PC-9 (cell line): ENCODE data around the gene PIAS1. TPM values are rescaled to one million over a fixed set of nuclear protein-coding genes. Genes with fewer than 3 reads are reported as not detected.

Source experiments
- BruUV-seq: library from RNA; stranded (reverse); fragments of 400-500 nt; replicated peaks from 2 replicates; lab custom pipeline; 2021; lab: Mats Ljungman, UMichigan
- CTCF ChIA-PET: fragments of 300-600 bp; sonication (Branson Sonifier 250); formaldehyde crosslinking; loops from one replicate; lab custom pipeline; 2022; ENCODE audit warnings: antibody characterized with exemption; lab: Charles Lee
- POLR2A ChIA-PET: fragments of 300-600 bp; sonication (Branson Sonifier 250); formaldehyde crosslinking; loops from one replicate; lab custom pipeline; 2022; ENCODE audit warnings: antibody characterized with exemption; ENCODE audit not compliant: unreplicated experiment; lab: Charles Lee
- DNase-seq, 2 experiments: peaks; one replicate each; pipeline versions ENCODE4 v3.0.0 to v3.0.0-alpha.2; 2015 to 2022; ENCODE audit warnings: mixed read lengths in 1 of 2
- H2AFZ ChIP-seq: fragments of 200-600 bp; sonication (generic); 2 replicates; pipeline ENCODE4 v1.8.1; 2017; ENCODE audit warnings: antibody characterized with exemption
- H3F3A ChIP-seq: fragments of 200-600 bp; sonication (generic); 2 replicates; pipeline ENCODE4 v1.8.1; 2017; ENCODE audit warnings: antibody characterized with exemption, mild to moderate bottlenecking, low read depth; ENCODE audit not compliant: insufficient read depth
- H3K27ac ChIP-seq: fragments of 200-600 bp; sonication (generic); 2 replicates; pipeline ENCODE4 v1.6.1; 2016; ENCODE audit warnings: mixed run types
- H3K27me3 ChIP-seq: fragments of 200-600 bp; sonication (generic); 2 replicates; pipeline ENCODE4 v1.6.1; 2016; ENCODE audit warnings: low read depth, mixed run types; ENCODE audit not compliant: insufficient read depth
- H3K36me3 ChIP-seq: fragments of 200-600 bp; sonication (generic); 2 replicates; pipeline ENCODE4 v1.6.1; 2016; ENCODE audit warnings: low read depth, mixed run types
- H3K4me1 ChIP-seq: fragments of 200-600 bp; sonication (generic); replicated peaks from 2 replicates; pipeline ENCODE4 v1.6.1; 2016; ENCODE audit warnings: mixed run types; ENCODE audit not compliant: insufficient read depth
- H3K4me2 ChIP-seq: fragments of 200-600 bp; sonication (generic); 2 replicates; pipeline ENCODE4 v1.6.1; 2017; ENCODE audit warnings: mixed run types
- H3K4me3 ChIP-seq: fragments of 200-600 bp; sonication (generic); 2 replicates; pipeline ENCODE4 v1.6.1; 2016; ENCODE audit warnings: mixed run types
- H3K79me2 ChIP-seq: fragments of 200-600 bp; sonication (generic); 2 replicates; pipeline ENCODE4 v1.6.1; 2017; ENCODE audit warnings: low read depth, mixed run types
- H3K9me2 ChIP-seq: fragments of 200-600 bp; sonication (generic); 2 replicates; pipeline ENCODE4 v1.8.1; 2017; ENCODE audit warnings: mild to moderate bottlenecking; ENCODE audit not compliant: insufficient read depth
- H3K9me3 ChIP-seq: fragments of 200-600 bp; sonication (generic); 2 replicates; pipeline ENCODE4 v1.8.1; 2016; ENCODE audit warnings: low read depth; ENCODE audit not compliant: insufficient read depth
- H4K20me1 ChIP-seq: fragments of 200-600 bp; sonication (generic); 2 replicates; pipeline ENCODE4 v1.8.1; 2017; ENCODE audit not compliant: insufficient read depth
- CTCF ChIP-seq: fragments of 200-600 bp; sonication (generic); conservative IDR thresholded peaks from 2 replicates; pipeline ENCODE4 v1.6.1; 2017; ENCODE audit warnings: mixed run types, antibody characterized with exemption, mild to moderate bottlenecking, moderate library complexity
- EZH2 ChIP-seq: fragments of 200-600 bp; sonication (generic); IDR thresholded peaks from 2 replicates; pipeline ENCODE4 v1.8.0; 2017; ENCODE audit warnings: antibody characterized with exemption, low read depth
- intact Hi-C: fragments of 100-400 bp; cut with micrococcal nuclease; formaldehyde crosslinking; loops from one replicate; pipeline ENCODE4 v1.10.0; 2022; ENCODE audit not compliant: unreplicated experiment
- total RNA-seq: library from RNA; stranded (reverse); gene quantifications from 2 replicates; pipeline ENCODE4 v1.2.3, GENCODE V29; 2021

PIAS1 gene
- total RNA-seq, 1 experiment from 2014 or later: 42.5 TPM

DNA sequence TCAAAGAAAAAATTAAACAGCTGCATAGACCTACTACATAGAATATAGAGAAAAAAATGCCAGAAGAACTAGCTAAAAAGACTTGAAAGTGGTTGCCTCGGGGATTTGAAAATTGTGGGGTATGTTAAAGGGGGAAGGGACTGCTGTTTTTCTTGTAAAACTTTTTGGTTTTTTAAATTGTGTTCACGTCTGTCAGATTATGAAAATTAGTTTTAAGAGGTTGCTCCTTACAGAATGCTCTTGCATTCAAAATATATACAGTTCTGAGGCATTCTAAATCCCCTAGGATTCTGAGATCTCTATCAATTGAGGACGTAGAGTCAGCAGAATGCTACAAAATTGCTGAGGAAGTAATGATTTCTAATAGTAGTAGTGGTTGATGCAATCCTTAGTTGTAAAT lies 28.6 kb downstream of the PIAS1 start:
- no TSS peak for BruUV-seq
- H3K9me2 ChIP-seq: no peaks in the 10 kb centered on the region
- intact Hi-C loops: no loop called here
- no peaks in the 10 kb centered on the region for H3K36me3 ChIP-seq
- TF ChIP-seq EZH2: no peak
- no peak for TF ChIP-seq CTCF
- H3K27ac ChIP-seq: no peak overlapping the region
- ChIA-PET POLR2A (no interaction called here), CTCF (interaction anchor here (0.6 kb wide), 1 partner anchor 674 kb away, joined by 4 read pairs; no protein-coding TSS in a partner anchor)
- no peak overlapping the region for H3K4me2 ChIP-seq
- no peaks in the 10 kb centered on the region for H3K9me3 ChIP-seq
- no peaks in the 10 kb centered on the region for H3K4me1 ChIP-seq
- no peak overlapping the region for H3K4me3 ChIP-seq
- no peaks in the 10 kb centered on the region for H3F3A ChIP-seq
- DNase-seq: no peak
- H2AFZ ChIP-seq: no peak overlapping the region
- peaks cover 5% of the 10 kb centered on the region for H4K20me1 ChIP-seq
- H3K79me2 ChIP-seq: peaks cover 68% of the 10 kb centered on the region
- no peaks in the 10 kb centered on the region for H3K27me3 ChIP-seq

DNA sequence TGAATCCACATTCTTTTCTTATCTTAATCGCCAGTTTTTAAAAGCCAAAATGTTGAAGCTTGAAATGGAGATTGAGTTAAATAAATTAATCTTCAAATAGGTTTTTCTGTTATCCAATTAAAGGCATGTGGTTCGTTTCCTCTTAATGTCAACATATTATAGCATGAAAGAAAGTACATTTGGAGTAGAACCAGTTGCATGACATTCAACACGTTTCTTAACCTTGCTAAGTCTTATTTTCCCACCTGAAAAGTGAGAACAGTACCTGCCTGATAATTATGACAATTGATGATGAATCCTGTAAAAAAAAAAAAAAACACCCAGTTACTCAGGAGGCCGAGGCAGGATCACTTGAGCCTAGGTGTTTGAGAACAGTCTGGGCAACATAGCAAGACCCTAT lies 29.3 kb downstream of the PIAS1 start:
- Histone ChIP-seq H3K4me1 (no peaks in the 10 kb centered on the region), H4K20me1 (peaks cover under 1% of the 10 kb centered on the region), H3K4me2 (no peak overlapping the region), H3K79me2 (peaks cover 61% of the 10 kb centered on the region), H3F3A (no peaks in the 10 kb centered on the region), H3K9me3 (no peaks in the 10 kb centered on the region), H3K27me3 (no peaks in the 10 kb centered on the region), H2AFZ (no peak overlapping the region), H3K27ac (no peak overlapping the region), H3K36me3 (0 out of 2 replicates have a peak, but pooled peaks cover 3% of the 10 kb centered on the region), H3K4me3 (no peak overlapping the region), H3K9me2 (no peaks in the 10 kb centered on the region)
- ChIA-PET CTCF (interaction anchor here (0.6 kb wide), 2 partner anchors 674 to 1305 kb away, joined by 3 to 4 read pairs; no protein-coding TSS in a partner anchor), POLR2A (no interaction called here)
- intact Hi-C loops: no loop called here
- no TSS peak for BruUV-seq
- no peak for DNase-seq
- TF ChIP-seq CTCF (no peak), EZH2 (no peak)

DNA sequence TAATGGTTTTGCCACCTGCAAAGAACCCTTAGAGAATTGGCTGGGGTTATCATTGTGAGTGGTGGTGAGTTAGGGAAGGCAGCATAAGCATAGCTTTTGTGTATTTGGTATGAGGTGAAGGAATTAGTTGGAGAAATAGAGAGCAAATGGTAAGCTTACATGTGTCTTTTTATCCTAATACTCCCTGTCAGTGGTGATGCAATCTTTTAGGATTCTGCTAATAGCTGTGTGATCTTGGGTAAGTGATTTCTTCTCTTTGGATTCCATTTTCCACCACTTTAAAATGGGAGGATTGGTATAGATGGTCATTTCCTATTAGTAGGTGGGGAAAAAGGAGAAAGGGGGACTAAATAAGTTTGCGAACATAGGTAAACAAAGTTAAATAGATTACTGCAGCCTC lies 30.9 kb downstream of the PIAS1 start:
- Histone ChIP-seq H3K79me2 (peaks cover 49% of the 10 kb centered on the region), H2AFZ (no peak overlapping the region), H3F3A (no peaks in the 10 kb centered on the region), H3K4me3 (no peak overlapping the region), H4K20me1 (no peaks in the 10 kb centered on the region; the same call in none of the 2 replicates), H3K9me2 (no peaks in the 10 kb centered on the region), H3K27ac (no peak overlapping the region), H3K36me3 (0 out of 2 replicates have a peak, but pooled peaks cover 3% of the 10 kb centered on the region), H3K9me3 (no peaks in the 10 kb centered on the region), H3K4me1 (no peaks in the 10 kb centered on the region), H3K4me2 (no peak overlapping the region), H3K27me3 (no peaks in the 10 kb centered on the region)
- no peak for DNase-seq
- ChIA-PET CTCF (no interaction called here), POLR2A (no interaction called here)
- no peak for TF ChIP-seq CTCF
- no peak for TF ChIP-seq EZH2
- intact Hi-C loops: no loop called here
- no TSS peak for BruUV-seq
